Thyroid gland (tissue), 4 donors: ENCODE measurements around the gene SPOPL. TPM values are rescaled to one million over a fixed set of nuclear protein-coding genes. Genes with fewer than 3 reads are reported as not detected.

ENCODE experiments used
- DNase-seq, 2 donors: peaks; one replicate each; pipeline ENCODE4 v3.0.0-alpha.2; 2019
- H3K27ac ChIP-seq, 3 donors: fragments of 200-600 bp; sonication (generic); 1 replicate in 2 of 3; 2 replicates in 1 of 3; pipeline ENCODE4 v1.5.1; 2016 to 2019; ENCODE audit warnings: mild to moderate bottlenecking in 1 of 3, moderate library complexity in 1 of 3
- H3K27me3 ChIP-seq: fragments of 200-600 bp; sonication (generic); one replicate; pipeline ENCODE4 v1.5.1; 2019
- H3K36me3 ChIP-seq, 2 donors: fragments of 200-600 bp; sonication (generic); one replicate each; pipeline ENCODE4 v1.5.1; 2016 to 2019
- H3K4me1 ChIP-seq, 2 donors: fragments of 200-600 bp; sonication (generic); one replicate each; pipeline ENCODE4 v1.5.1; 2017 to 2019
- H3K4me3 ChIP-seq, 3 donors: fragments of 200-600 bp; sonication (generic); replicated peaks in 1 of 3; 1 replicate in 2 of 3; 2 replicates in 1 of 3; pipeline ENCODE4 v1.5.1; 2016; ENCODE audit warnings: mild to moderate bottlenecking in 1 of 3
- H3K9me3 ChIP-seq: fragments of 200-600 bp; sonication (generic); one replicate; pipeline ENCODE4 v1.5.1; 2017
- POLR2A ChIP-seq, 2 donors: fragments of 450-650 bp; IDR thresholded peaks; one replicate each; pipeline ENCODE4 v1.6.1; 2017; ENCODE audit warnings: antibody characterized with exemption in 2 of 2, mild to moderate bottlenecking in 2 of 2, moderate library complexity in 1 of 2
- WGBS, 2 donors: methylation state at CpG; one replicate each; pipeline ENCODE4 v1.1.5; 2017; 5-methylcytosine and 5-hydroxymethylcytosine counted together
- intact Hi-C: fragments of 100-400 bp; cut with DNase I; formaldehyde crosslinking; loops from one replicate; pipeline ENCODE4 v1.15.1; 2023
- total RNA-seq, 4 donors: library from RNA; depleted of rRNA; stranded (reverse); fragments of >200 nt; gene quantifications; one replicate each; pipeline ENCODE4 v1.2.3, GENCODE V29; 2016
- TF ChIP-seq, protein P1 (sequence below), 6 experiments: fragments of 200-600 bp in 3 of 6; fragments of 450-650 bp in 3 of 6; sonication (generic) in 3 of 6; IDR thresholded peaks; one replicate each; pipeline ENCODE4 v1.5.1; 2016 to 2019; ENCODE audit warnings: antibody characterized with exemption in 6 of 6, mild to moderate bottlenecking in 2 of 6, inconsistent platforms in 1 of 6, moderate library complexity in 1 of 6

SPOPL gene
- total RNA-seq, 4 donors from 2014 or later: 18.0 to 32.7 (median 24.0) TPM

DNA sequence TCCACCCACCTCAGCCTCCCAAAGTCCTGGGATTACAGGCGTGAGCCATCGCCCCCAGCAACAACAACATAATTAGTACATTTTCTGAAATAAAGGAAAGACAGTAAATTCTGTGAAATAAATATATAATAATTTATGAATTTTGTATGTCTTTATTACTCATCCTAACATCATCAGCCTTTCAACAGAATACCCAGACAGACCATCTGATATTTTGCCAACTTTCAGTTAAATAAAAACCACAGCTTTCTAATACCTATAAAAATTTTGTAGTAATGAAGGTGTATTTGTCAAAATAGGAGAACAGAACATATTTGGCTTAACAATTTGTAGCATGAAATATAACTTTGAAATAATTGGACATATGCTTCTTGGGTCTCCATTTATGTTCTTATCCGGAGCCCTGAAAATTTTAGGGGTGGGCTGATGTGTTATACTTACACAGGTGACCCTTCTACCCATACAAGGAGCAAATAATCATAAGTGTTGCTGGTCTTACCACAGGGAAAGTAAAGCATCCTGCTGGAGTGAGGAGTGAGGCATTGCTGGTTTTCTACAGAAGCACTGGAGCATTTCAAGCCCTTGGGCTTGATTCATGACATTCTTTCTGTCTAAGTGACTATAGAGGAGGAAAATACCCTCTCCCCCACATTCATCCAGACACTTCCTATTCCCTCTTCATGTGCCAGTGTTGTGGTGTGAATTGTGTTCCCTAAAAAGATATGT, 99.3 kb downstream of the SPOPL start:
- intact Hi-C loops: no loop called here
- Histone ChIP-seq H3K9me3 (no peaks in the 10 kb centered on the region), H3K27ac (no peak overlapping the region), H3K4me3 (no peak overlapping the region), H3K36me3 (no peaks in the 10 kb centered on the region), H3K27me3 (no peaks in the 10 kb centered on the region), H3K4me1 (no peaks in the 10 kb centered on the region)
- 86 to 89% methylated on average over 3 of the region's 3 CpGs for WGBS, 2 donors
- TF ChIP-seq, protein P1, sequence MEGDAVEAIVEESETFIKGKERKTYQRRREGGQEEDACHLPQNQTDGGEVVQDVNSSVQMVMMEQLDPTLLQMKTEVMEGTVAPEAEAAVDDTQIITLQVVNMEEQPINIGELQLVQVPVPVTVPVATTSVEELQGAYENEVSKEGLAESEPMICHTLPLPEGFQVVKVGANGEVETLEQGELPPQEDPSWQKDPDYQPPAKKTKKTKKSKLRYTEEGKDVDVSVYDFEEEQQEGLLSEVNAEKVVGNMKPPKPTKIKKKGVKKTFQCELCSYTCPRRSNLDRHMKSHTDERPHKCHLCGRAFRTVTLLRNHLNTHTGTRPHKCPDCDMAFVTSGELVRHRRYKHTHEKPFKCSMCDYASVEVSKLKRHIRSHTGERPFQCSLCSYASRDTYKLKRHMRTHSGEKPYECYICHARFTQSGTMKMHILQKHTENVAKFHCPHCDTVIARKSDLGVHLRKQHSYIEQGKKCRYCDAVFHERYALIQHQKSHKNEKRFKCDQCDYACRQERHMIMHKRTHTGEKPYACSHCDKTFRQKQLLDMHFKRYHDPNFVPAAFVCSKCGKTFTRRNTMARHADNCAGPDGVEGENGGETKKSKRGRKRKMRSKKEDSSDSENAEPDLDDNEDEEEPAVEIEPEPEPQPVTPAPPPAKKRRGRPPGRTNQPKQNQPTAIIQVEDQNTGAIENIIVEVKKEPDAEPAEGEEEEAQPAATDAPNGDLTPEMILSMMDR (IDR thresholded peaks at IDR 0.05): no peak
- no peak for DNase-seq

DNA sequence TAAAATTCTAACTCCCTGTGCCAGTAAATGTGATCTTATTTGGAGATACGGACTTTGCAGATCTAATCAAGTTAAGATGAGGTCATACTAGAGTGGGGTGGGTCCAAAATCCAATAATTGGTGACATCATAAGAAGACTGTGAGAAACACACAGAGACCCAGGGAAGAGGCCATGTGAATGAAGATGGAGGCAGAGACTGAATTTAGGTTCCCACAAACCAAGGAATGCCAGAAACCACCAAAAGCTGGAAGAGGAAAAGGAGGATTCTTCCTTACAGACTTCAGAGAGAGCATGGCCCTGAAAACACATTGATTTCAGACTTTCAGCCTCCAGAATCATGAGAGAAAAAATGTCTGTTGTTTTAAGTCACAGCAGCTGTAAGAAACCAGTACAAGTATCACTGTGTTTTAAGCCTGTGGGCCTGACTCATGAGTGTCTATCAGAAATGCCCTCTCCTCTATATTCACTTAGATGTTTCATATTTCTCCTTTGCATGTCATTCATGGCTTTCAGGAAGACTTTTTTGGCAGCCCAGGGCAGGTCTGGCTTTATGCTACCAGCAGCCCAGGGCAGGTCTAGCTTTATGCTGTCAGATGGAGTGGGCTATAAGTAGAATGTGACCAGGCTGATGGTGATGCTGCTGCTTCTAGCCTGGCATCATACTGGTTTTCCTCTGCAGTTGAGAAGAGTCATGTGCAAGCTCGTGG, 100.0 kb downstream of the SPOPL start:
- no peak for TF ChIP-seq POLR2A (IDR thresholded peaks at IDR 0.05)
- TF ChIP-seq, protein P1 (IDR thresholded peaks at IDR 0.05): no peak
- Histone ChIP-seq H3K4me3 (no peak overlapping the region), H3K36me3 (no peaks in the 10 kb centered on the region), H3K4me1 (no peaks in the 10 kb centered on the region), H3K27me3 (no peaks in the 10 kb centered on the region), H3K27ac (no peak overlapping the region), H3K9me3 (no peaks in the 10 kb centered on the region)
- WGBS, 2 donors: 90 to 91% methylated on average over 2 of the region's 2 CpGs
- no peak for DNase-seq
- intact Hi-C loops: no loop called here

DNA sequence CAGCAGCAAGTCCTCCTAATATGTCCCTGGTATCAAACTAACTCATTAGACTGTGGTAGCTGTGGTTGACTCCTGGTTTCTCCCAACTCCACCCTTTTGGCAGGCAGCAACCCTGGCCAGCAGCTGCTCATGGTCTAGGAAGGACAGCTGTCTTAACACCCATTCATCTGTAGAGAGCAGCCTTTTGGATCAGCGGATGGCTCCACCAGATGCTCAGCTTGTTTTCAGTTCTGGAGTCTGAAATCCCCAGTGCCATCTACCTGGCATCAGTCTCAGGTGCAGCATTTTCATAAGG, 100.5 kb downstream of the SPOPL start:
- H3K36me3 ChIP-seq: no peaks in the 10 kb centered on the region
- H3K4me1 ChIP-seq: no peaks in the 10 kb centered on the region
- no peaks in the 10 kb centered on the region for H3K27me3 ChIP-seq
- TF ChIP-seq POLR2A (IDR thresholded peaks at IDR 0.05): no peak
- TF ChIP-seq, protein P1 (IDR thresholded peaks at IDR 0.05): no peak
- H3K9me3 ChIP-seq: no peaks in the 10 kb centered on the region
- no peak overlapping the region for H3K4me3 ChIP-seq
- intact Hi-C loops: no loop called here
- H3K27ac ChIP-seq: no peak overlapping the region
- WGBS, 2 donors: 80 to 100% methylated on average over 1 of the region's 1 CpG
- no peak for DNase-seq

DNA sequence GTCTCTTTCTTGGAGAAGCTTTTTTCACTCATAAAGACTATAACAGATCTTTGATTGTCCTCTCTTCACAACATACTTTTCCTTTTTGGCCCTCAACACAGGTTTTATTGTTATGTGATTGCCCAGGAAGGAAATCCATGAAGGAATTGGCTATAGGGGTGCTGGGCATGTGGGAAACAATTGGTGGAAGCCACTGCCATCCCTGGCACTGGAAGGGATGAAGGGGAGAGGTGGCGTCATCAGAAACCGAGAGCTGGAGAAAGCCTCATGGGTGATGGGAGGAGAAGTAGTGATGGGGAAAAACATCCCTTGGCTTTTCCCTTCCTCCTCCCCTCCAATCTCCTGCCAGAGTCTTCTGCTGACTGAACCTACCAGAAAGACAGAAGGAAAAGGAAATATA, 106.2 kb downstream of the SPOPL start:
- no peaks in the 10 kb centered on the region for H3K4me1 ChIP-seq
- H3K27ac ChIP-seq: no peak overlapping the region
- no peaks in the 10 kb centered on the region for H3K27me3 ChIP-seq
- intact Hi-C loops: no loop called here
- TF ChIP-seq, protein P1 (IDR thresholded peaks at IDR 0.05): no peak
- TF ChIP-seq POLR2A (IDR thresholded peaks at IDR 0.05): no peak
- WGBS, 2 donors: 70 to 77% methylated on average over 2 of the region's 2 CpGs
- no peaks in the 10 kb centered on the region for H3K36me3 ChIP-seq
- no peak overlapping the region for H3K4me3 ChIP-seq
- H3K9me3 ChIP-seq: no peaks in the 10 kb centered on the region
- no peak for DNase-seq

DNA sequence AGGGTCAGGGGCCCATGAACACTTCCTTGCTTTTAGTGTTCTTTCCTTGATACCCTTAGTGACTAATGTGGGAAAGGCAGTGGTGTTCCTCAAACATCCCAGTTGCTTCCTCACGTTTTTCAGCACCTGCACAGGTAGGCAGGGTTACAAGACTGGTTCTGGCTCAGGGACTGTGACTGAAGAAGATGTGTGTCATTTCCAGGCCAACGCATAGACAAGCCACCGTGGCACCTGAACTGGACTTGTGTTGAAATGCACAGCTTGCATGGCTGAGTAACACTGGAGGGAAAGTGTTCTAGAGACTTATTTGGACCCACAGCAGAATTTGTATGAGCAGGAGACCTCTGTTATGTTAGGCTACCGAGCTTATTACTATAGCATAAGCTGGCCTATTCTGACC, 107.9 kb downstream of the SPOPL start:
- no peaks in the 10 kb centered on the region for H3K36me3 ChIP-seq
- no peak for TF ChIP-seq POLR2A (IDR thresholded peaks at IDR 0.05)
- TF ChIP-seq, protein P1 (IDR thresholded peaks at IDR 0.05): no peak
- H3K4me3 ChIP-seq: no peak overlapping the region
- intact Hi-C loops: no loop called here
- no peak for DNase-seq
- no peaks in the 10 kb centered on the region for H3K9me3 ChIP-seq
- no peaks in the 10 kb centered on the region for H3K27me3 ChIP-seq
- WGBS, 2 donors: 77 to 80% methylated on average over 4 of the region's 4 CpGs
- no peaks in the 10 kb centered on the region for H3K4me1 ChIP-seq
- H3K27ac ChIP-seq: no peak overlapping the region
